Endothelial cell of umbilical vein (primary cell): ENCODE results near the gene TMEM161A. TPM values are rescaled to one million over a fixed set of nuclear protein-coding genes. Genes with fewer than 3 reads are reported as not detected.

Source experiments
- BruUV-seq: library from RNA; stranded (reverse); fragments of 400-500 nt; replicated peaks from 2 replicates; lab custom pipeline; 2021; lab: Mats Ljungman, UMichigan
- CTCF ChIA-PET: fragments of 300-600, 350-600 bp; sonication (Branson Sonifier 250); formaldehyde crosslinking; loops from one replicate; lab custom pipeline; 2021; ENCODE audit warnings: antibody characterized with exemption, inconsistent platforms; lab: Charles Lee
- POLR2A ChIA-PET: fragments of 300-600, 350-600 bp; sonication (Branson Sonifier 250); formaldehyde crosslinking; loops from one replicate; lab custom pipeline; 2021; ENCODE audit warnings: antibody characterized with exemption, inconsistent platforms; lab: Charles Lee
- DNase-seq: peaks from one replicate; pipeline ENCODE4 v3.0.0-alpha.2; 2011; ENCODE audit warnings: low read depth, low spot score
- FAIRE-seq: peaks from 2 replicates; lab custom pipeline; 2011; peaks lifted over from hg19 to GRCh38; lab: Jason Lieb, UNC
- H2AFZ ChIP-seq: 2 replicates; pipeline ENCODE4 v1.6.0; 2012; ENCODE audit warnings: low read depth, low read length, control low read depth, inconsistent platforms
- H3K27ac ChIP-seq: 2 replicates; pipeline ENCODE4 v1.5.1; 2011; ENCODE audit warnings: low read depth, mild to moderate bottlenecking, control low read depth, low read length, moderate library complexity; ENCODE audit not compliant: insufficient read depth
- H3K27me3 ChIP-seq, 2 experiments: 2 replicates each; pipeline versions ENCODE4 v1.6.0 to v1.6.1; 2011; ENCODE audit warnings: low read length in 2 of 2, mixed read lengths in 1 of 2; ENCODE audit not compliant: control insufficient read depth in 2 of 2, insufficient read depth in 2 of 2
- H3K36me3 ChIP-seq, 2 experiments: 2 replicates in 1 of 2; 3 replicates in 1 of 2; pipeline ENCODE4 v1.5.1; 2011; ENCODE audit warnings: low read length in 2 of 2, mild to moderate bottlenecking in 1 of 2, moderate library complexity in 1 of 2; ENCODE audit not compliant: control insufficient read depth in 2 of 2, insufficient read depth in 2 of 2; ENCODE audit errors: extremely low read depth in 1 of 2
- H3K4me1 ChIP-seq: 3 replicates; pipeline ENCODE4 v1.5.1; 2011; ENCODE audit warnings: mild to moderate bottlenecking, low read length; ENCODE audit not compliant: control insufficient read depth, insufficient read depth; ENCODE audit errors: extremely low read depth
- H3K4me2 ChIP-seq: 2 replicates; pipeline ENCODE4 v1.6.1; 2011; ENCODE audit warnings: low read length, control low read depth, mixed read lengths; ENCODE audit not compliant: insufficient read depth
- H3K4me3 ChIP-seq, 3 experiments: fragments of 200-600 bp in 1 of 3; sonication (generic), shearing (Covaris generic) in 1 of 3; replicated peaks in 1 of 3; 2 replicates each; pipeline ENCODE4 v1.5.1; 2011 to 2016; ENCODE audit warnings: control low read depth in 3 of 3, low read length in 3 of 3, mild to moderate bottlenecking in 2 of 3, inconsistent platforms in 1 of 3, low read depth in 1 of 3, moderate library complexity in 1 of 3; ENCODE audit not compliant: insufficient read depth in 1 of 3
- H3K79me2 ChIP-seq: 2 replicates; pipeline ENCODE4 v1.6.0; 2012; ENCODE audit warnings: low read length, inconsistent platforms; ENCODE audit not compliant: control insufficient read depth, insufficient read depth
- H3K9ac ChIP-seq: replicated peaks from 2 replicates; pipeline ENCODE3; 2011; ENCODE audit warnings: low read length, control low read depth; ENCODE audit not compliant: insufficient read depth; ENCODE audit errors: extremely low read depth
- H3K9me1 ChIP-seq: replicated peaks from 3 replicates; pipeline ENCODE4 v1.6.0; 2011; ENCODE audit warnings: mild to moderate bottlenecking, low read length; ENCODE audit not compliant: control insufficient read depth, insufficient read depth; ENCODE audit errors: extremely low read depth
- H3K9me3 ChIP-seq: replicated peaks from 2 replicates; pipeline ENCODE4 v1.5.1; 2012; ENCODE audit warnings: low read length, inconsistent platforms; ENCODE audit not compliant: control insufficient read depth, insufficient read depth
- H4K20me1 ChIP-seq: replicated peaks from 2 replicates; pipeline ENCODE3; 2011; ENCODE audit warnings: mild to moderate bottlenecking, low read length; ENCODE audit not compliant: control insufficient read depth, insufficient read depth; ENCODE audit errors: extremely low read depth
- EZH2 ChIP-seq: IDR thresholded peaks from 2 replicates; pipeline ENCODE4 v1.6.1; 2012; ENCODE audit warnings: borderline replicate concordance, low read depth, mild to moderate bottlenecking, moderate library complexity, low read length, inconsistent platforms; ENCODE audit not compliant: severe bottlenecking
- FOS ChIP-seq: IDR thresholded peaks from 2 replicates; pipeline ENCODE4 v1.6.1; 2011; ENCODE audit warnings: mild to moderate bottlenecking, low read length, moderate library complexity, borderline replicate concordance; ENCODE audit not compliant: insufficient read depth
- GATA2 ChIP-seq: IDR thresholded peaks from 2 replicates; pipeline ENCODE4 v1.7.0; 2011; ENCODE audit warnings: low read depth, mild to moderate bottlenecking, moderate library complexity, mixed read lengths, low read length; ENCODE audit not compliant: insufficient read length, insufficient read depth
- JUN ChIP-seq: IDR thresholded peaks from 2 replicates; pipeline ENCODE4 v1.6.1; 2011; ENCODE audit warnings: borderline replicate concordance, low read depth; ENCODE audit not compliant: insufficient read length, insufficient read depth
- MYC ChIP-seq: IDR thresholded peaks from one replicate; pipeline ENCODE4 v1.6.1; 2011; ENCODE audit warnings: mild to moderate bottlenecking, low read depth, low read length
- POLR2A ChIP-seq: IDR thresholded peaks from 2 replicates; pipeline ENCODE4 v1.6.1; 2012; ENCODE audit warnings: low read depth, mild to moderate bottlenecking, control low read depth, low read length
- POLR2AphosphoS5 ChIP-seq: IDR thresholded peaks from 2 replicates; pipeline ENCODE4 v1.6.1; 2012; ENCODE audit warnings: low read depth, mild to moderate bottlenecking, control low read depth, low read length, moderate library complexity; ENCODE audit not compliant: insufficient read depth
- dilution Hi-C: fragments of 300-500 bp; cut with MboI; formaldehyde crosslinking; loops from one replicate; pipeline ENCODE4 v1.15.0; 2019; ENCODE audit warnings: low sequenced_read_pairs; ENCODE audit not compliant: extremely low pct_ligation_motif_present
- intact Hi-C: fragments of 100-400 bp; cut with micrococcal nuclease; formaldehyde crosslinking; loops from one replicate; pipeline ENCODE4 v1.10.0; 2022
- polyA plus RNA-seq, 4 experiments: library from polyadenylated mRNA; depleted of rRNA in 3 of 4; stranded (reverse) in 3 of 4; unstranded in 1 of 4; fragments of >200 nt; gene quantifications; 2 replicates each; pipeline versions ENCODE4 v1.2.1 to v1.2.3, GENCODE V29; 2011 to 2012; ENCODE audit warnings: missing spikeins in 1 of 4
- total RNA-seq: library from RNA; stranded (reverse); gene quantifications from 2 replicates; pipeline ENCODE4 v1.2.3, GENCODE V29; 2021
- TF ChIP-seq, protein P1 (sequence below): IDR thresholded peaks from 2 replicates; pipeline ENCODE4 v1.6.1; 2011; ENCODE audit not compliant: insufficient read depth, insufficient read length
- TF ChIP-seq, protein P2 (sequence below), 2 donors: IDR thresholded peaks; 1 replicate in 1 of 2; 2 replicates in 1 of 2; pipeline ENCODE4 v1.5.1; 2011; ENCODE audit warnings: low read length in 2 of 2, mild to moderate bottlenecking in 2 of 2, moderate library complexity in 2 of 2, control low read depth in 1 of 2, inconsistent platforms in 1 of 2, low read depth in 1 of 2; ENCODE audit not compliant: insufficient read depth in 1 of 2; ENCODE audit errors: extremely low read depth in 1 of 2

Gene TMEM161A
- total and polyA plus RNA-seq, 2 donors (not counting 3 experiments of a cell fraction or from before 2014, with no cell fraction given) = 24.1 to 54.9 TPM

DNA sequence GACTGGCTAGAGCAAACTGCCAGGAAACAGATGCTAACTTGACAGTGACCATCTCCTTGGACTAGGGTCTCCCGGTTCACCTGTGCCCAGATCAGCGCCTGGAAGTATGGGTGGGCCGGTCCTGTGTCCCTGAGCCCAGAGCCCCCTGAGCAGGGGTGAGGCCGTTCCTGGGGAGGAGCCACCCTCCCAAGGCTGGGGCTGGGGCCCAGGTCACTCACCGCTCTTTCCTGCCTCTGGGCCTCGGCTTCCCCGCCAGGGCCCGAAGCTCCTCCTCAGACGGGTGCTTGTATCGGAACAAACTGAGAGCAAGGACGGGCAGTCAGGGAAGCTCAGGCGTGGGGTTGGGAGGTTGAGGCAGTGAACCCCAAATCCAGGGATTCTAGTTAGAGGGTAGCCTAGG lies 5.4 kb downstream of the TMEM161A start:
- ChIA-PET CTCF (interaction anchor here (0.7 kb wide), 1 partner anchor 17 kb away, joined by 3 read pairs; no protein-coding TSS in a partner anchor), POLR2A (no interaction called here)
- H3K9ac ChIP-seq = no peak overlapping the region
- no peaks in the 10 kb centered on the region for H3K27me3 ChIP-seq
- no peak for DNase-seq
- no TSS peak for BruUV-seq
- H2AFZ ChIP-seq = no peak overlapping the region
- H3K9me3 ChIP-seq = no peaks in the 10 kb centered on the region
- dilution Hi-C loops = no loop called here
- no peak overlapping the region for H3K27ac ChIP-seq
- no peak for FAIRE-seq
- TF ChIP-seq MYC = no peak
- TF ChIP-seq, protein P1, sequence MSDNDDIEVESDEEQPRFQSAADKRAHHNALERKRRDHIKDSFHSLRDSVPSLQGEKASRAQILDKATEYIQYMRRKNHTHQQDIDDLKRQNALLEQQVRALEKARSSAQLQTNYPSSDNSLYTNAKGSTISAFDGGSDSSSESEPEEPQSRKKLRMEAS = no peak
- H4K20me1 ChIP-seq = no peaks in the 10 kb centered on the region
- no peak overlapping the region for H3K4me3 ChIP-seq
- H3K4me2 ChIP-seq = no peak overlapping the region
- peaks cover 5% of the 10 kb centered on the region for H3K4me1 ChIP-seq
- intact Hi-C loops = no loop called here
- no peaks in the 10 kb centered on the region for H3K9me1 ChIP-seq
- no peaks in the 10 kb centered on the region for H3K79me2 ChIP-seq
- H3K36me3 ChIP-seq = no peaks in the 10 kb centered on the region

DNA sequence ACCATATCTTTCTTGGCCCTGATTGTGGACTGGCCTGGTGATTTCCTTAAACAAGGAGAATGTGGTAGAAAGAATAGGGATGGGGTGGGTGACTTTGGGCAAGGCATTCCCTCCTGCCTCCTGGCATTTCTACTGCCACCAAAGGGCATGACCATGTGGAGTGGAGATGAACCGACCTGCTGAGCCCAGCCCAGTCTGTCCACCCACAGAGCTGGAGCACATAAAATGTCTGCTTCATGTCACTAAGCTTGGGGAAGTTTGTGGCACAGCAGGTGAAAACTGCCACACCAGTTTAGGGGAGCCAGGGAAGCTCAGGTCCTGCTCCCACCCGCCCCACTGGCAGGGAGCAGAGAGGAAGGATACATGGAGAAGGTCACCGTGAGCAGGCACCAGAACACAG lies 6.3 kb downstream of the TMEM161A start:
- Histone ChIP-seq H3K79me2 (no peaks in the 10 kb centered on the region), H3K27ac (no peak overlapping the region), H3K9ac (no peak overlapping the region), H3K27me3 (no peaks in the 10 kb centered on the region), H3K4me3 (no peak overlapping the region), H3K4me1 (no peaks in the 10 kb centered on the region), H3K9me1 (no peaks in the 10 kb centered on the region), H3K9me3 (no peaks in the 10 kb centered on the region), H2AFZ (no peak overlapping the region), H3K4me2 (no peak overlapping the region), H3K36me3 (no peaks in the 10 kb centered on the region), H4K20me1 (no peaks in the 10 kb centered on the region)
- FAIRE-seq = no peak
- TF ChIP-seq, protein P1 = no peak
- TF ChIP-seq JUN (no peak), FOS (no peak), MYC (no peak), POLR2A (no peak), GATA2 (no peak), EZH2 (no peak), POLR2AphosphoS5 (no peak)
- TF ChIP-seq, protein P2, sequence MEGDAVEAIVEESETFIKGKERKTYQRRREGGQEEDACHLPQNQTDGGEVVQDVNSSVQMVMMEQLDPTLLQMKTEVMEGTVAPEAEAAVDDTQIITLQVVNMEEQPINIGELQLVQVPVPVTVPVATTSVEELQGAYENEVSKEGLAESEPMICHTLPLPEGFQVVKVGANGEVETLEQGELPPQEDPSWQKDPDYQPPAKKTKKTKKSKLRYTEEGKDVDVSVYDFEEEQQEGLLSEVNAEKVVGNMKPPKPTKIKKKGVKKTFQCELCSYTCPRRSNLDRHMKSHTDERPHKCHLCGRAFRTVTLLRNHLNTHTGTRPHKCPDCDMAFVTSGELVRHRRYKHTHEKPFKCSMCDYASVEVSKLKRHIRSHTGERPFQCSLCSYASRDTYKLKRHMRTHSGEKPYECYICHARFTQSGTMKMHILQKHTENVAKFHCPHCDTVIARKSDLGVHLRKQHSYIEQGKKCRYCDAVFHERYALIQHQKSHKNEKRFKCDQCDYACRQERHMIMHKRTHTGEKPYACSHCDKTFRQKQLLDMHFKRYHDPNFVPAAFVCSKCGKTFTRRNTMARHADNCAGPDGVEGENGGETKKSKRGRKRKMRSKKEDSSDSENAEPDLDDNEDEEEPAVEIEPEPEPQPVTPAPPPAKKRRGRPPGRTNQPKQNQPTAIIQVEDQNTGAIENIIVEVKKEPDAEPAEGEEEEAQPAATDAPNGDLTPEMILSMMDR (IDR thresholded peaks at IDR 0.05; ENCODE audit: extremely low read depth in 1 of 2, insufficient read depth in 1 of 2, low read depth in 1 of 2, low read length in 2 of 2) = no peak
- ChIA-PET POLR2A (no interaction called here), CTCF (no interaction called here)
- intact Hi-C loops (no loop called here), dilution Hi-C loops (no loop called here)
- BruUV-seq = no TSS peak
- DNase-seq = no peak
